Body of pancreas (tissue), 4 donors: ENCODE measurements around the gene FGF14.

Experiments used
- POLR2A ChIP-seq, 3 donors: fragments of 450-650 bp; IDR thresholded peaks; one replicate each; pipeline ENCODE4 v1.6.1; 2016; ENCODE audit warnings: antibody characterized with exemption in 3 of 3, mild to moderate bottlenecking in 2 of 3
- TF ChIP-seq, protein P1 (sequence below), 7 experiments: fragments of 450-650 bp in 4 of 7; fragments of 200-600 bp in 3 of 7; sonication (generic) in 3 of 7; IDR thresholded peaks; one replicate each; pipeline ENCODE4 v1.5.1; 2016 to 2019; ENCODE audit warnings: antibody characterized with exemption in 7 of 7

GRCh38 chr13:102018716-102019115 is 383.1 kb downstream of the FGF14 start:
- TF ChIP-seq, protein P1, sequence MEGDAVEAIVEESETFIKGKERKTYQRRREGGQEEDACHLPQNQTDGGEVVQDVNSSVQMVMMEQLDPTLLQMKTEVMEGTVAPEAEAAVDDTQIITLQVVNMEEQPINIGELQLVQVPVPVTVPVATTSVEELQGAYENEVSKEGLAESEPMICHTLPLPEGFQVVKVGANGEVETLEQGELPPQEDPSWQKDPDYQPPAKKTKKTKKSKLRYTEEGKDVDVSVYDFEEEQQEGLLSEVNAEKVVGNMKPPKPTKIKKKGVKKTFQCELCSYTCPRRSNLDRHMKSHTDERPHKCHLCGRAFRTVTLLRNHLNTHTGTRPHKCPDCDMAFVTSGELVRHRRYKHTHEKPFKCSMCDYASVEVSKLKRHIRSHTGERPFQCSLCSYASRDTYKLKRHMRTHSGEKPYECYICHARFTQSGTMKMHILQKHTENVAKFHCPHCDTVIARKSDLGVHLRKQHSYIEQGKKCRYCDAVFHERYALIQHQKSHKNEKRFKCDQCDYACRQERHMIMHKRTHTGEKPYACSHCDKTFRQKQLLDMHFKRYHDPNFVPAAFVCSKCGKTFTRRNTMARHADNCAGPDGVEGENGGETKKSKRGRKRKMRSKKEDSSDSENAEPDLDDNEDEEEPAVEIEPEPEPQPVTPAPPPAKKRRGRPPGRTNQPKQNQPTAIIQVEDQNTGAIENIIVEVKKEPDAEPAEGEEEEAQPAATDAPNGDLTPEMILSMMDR (IDR thresholded peaks at IDR 0.05): no peak
- TF ChIP-seq POLR2A (IDR thresholded peaks at IDR 0.05): no peak
